Hematopoietic multipotent progenitor cell treated with erythropoietin and hydrocortisone succinate and interleukin-3 and kit ligand, for 17 days (in vitro differentiated cells): ENCODE data around the gene TTC16.
"Not testable (repeated sequence)": the region's sequence is repeated elsewhere in the genome, so short reads cannot be mapped to it uniquely, and the experiment has no call there.

Experiments
- DNase-seq: peaks from one replicate; pipeline ENCODE4 v3.0.0-alpha.2; 2015; ENCODE audit warnings: low spot score

The TTC16 gene

GRCh38 chr9:127767410-127767809, 51.5 kb downstream of the TTC16 start:
- DNase-seq = no peak

GRCh38 chr9:127767909-127768331, 52.0 kb downstream of the TTC16 start:
- DNase-seq = no peak

- no peak for DNase-seq
Measured at GRCh38 chr9:127768698-127769097, 52.8 kb downstream of the TTC16 start.

- DNase-seq = no peak
Measured at GRCh38 chr9:127769101-127769500, 53.2 kb downstream of the TTC16 start.

GRCh38 chr9:127769929-127770582, 54.2 kb downstream of the TTC16 start:
- no peak for DNase-seq

- DNase-seq = no peak
Measured at GRCh38 chr9:127770583-127770904, 54.7 kb downstream of the TTC16 start.

GRCh38 chr9:127770905-127771569, 55.2 kb downstream of the TTC16 start:
- DNase-seq = peak; percentile 92

GRCh38 chr9:127771570-127772189, 55.8 kb downstream of the TTC16 start:
- no peak for DNase-seq

GRCh38 chr9:127772603-127773002, 56.7 kb downstream of the TTC16 start:
- no peak for DNase-seq

- no peak for DNase-seq
Measured at GRCh38 chr9:127773272-127773671, 57.4 kb downstream of the TTC16 start.

- DNase-seq = no peak
Measured at GRCh38 chr9:127773981-127774380, 58.1 kb downstream of the TTC16 start.

GRCh38 chr9:127776195-127776923, 60.5 kb downstream of the TTC16 start:
- DNase-seq = no peak

- DNase-seq = no peak
Measured at GRCh38 chr9:127776924-127777289, 61.0 kb downstream of the TTC16 start.

GRCh38 chr9:127777368-127777980, 61.6 kb downstream of the TTC16 start:
- no peak for DNase-seq

- no peak for DNase-seq
Measured at GRCh38 chr9:127778280-127779135, 62.6 kb downstream of the TTC16 start, which contains the start of gene SH2D3C. SH2D3C (minus strand) TSS chr9:127778666; CDS start chr9:127778627, 39 bp downstream.

- no peak for DNase-seq
Measured at GRCh38 chr9:127779136-127779981, 63.5 kb downstream of the TTC16 start.

- DNase-seq = no peak
Measured at GRCh38 chr9:127780126-127780885, 64.4 kb downstream of the TTC16 start.

- DNase-seq = not testable (repeated sequence)
Measured at GRCh38 chr9:127780909-127781308, 65.0 kb downstream of the TTC16 start.
